ENCODE results near the gene FADS3. TPM values are rescaled to one million over a fixed set of nuclear protein-coding genes. Genes with fewer than 3 reads are reported as not detected.

Gene FADS3
- total RNA-seq, 1 donor from 2014 or later, result 135 TPM

GRCh38 chr11:61923166-61924063 is 32.1 kb upstream of the FADS3 start:
- H3K36me3 Mint-ChIP-seq (ENCODE audit: low read depth), result no peaks in the 10 kb centered on the region
- H3K4me1 Mint-ChIP-seq, result peaks cover 5% of the 10 kb centered on the region
- DNase-seq (no peak), ATAC-seq (ENCODE audit: low read depth) (no peak)
- TF ChIP-seq CTCF (IDR thresholded peaks at IDR 0.05), result no peak
- H3K27ac Mint-ChIP-seq, result no peak overlapping the region
- no peaks in the 10 kb centered on the region for H3K9me3 Mint-ChIP-seq
- ChIA-PET POLR2A (no interaction called here), CTCF (interaction anchor here (1.1 kb wide), 1 partner anchor 24 kb away, joined by 3 read pairs; no protein-coding TSS in a partner anchor)
- H3K27me3 Mint-ChIP-seq, result peaks cover 22% of the 10 kb centered on the region
- no peak overlapping the region for H3K4me3 Mint-ChIP-seq
- intact Hi-C loops (cut with micrococcal nuclease), result no loop called here

- DNase-seq, result peak; percentile 12
- ChIA-PET POLR2A (no interaction called here), CTCF (interaction anchor here (1.1 kb wide), 1 partner anchor 24 kb away, joined by 3 read pairs; no protein-coding TSS in a partner anchor)
- H3K4me1 Mint-ChIP-seq, result peaks cover 14% of the 10 kb centered on the region
- no peak overlapping the region for H3K4me3 Mint-ChIP-seq
- H3K9me3 Mint-ChIP-seq, result no peaks in the 10 kb centered on the region
- H3K27ac Mint-ChIP-seq, result peak overlapping the region; percentile 35
- TF ChIP-seq CTCF (IDR thresholded peaks at IDR 0.05), result no peak
- intact Hi-C loops (cut with micrococcal nuclease), result no loop called here
- H3K36me3 Mint-ChIP-seq (ENCODE audit: low read depth), result no peaks in the 10 kb centered on the region
- peaks cover 31% of the 10 kb centered on the region for H3K27me3 Mint-ChIP-seq
- ATAC-seq (ENCODE audit: low read depth), result no peak
Measured at GRCh38 chr11:61922539-61922938, 31.2 kb upstream of the FADS3 start.

GRCh38 chr11:61921446-61921845 is 30.1 kb upstream of the FADS3 start:
- DNase-seq (no peak), ATAC-seq (ENCODE audit: low read depth) (no peak)
- CTCF ChIA-PET, result no interaction called here
- TF ChIP-seq CTCF (IDR thresholded peaks at IDR 0.05), result no peak
- POLR2A ChIA-PET, result no interaction called here
- peaks cover 14% of the 10 kb centered on the region for H3K4me1 Mint-ChIP-seq
- H3K27ac Mint-ChIP-seq, result no peak overlapping the region
- intact Hi-C loops (cut with micrococcal nuclease), result no loop called here
- no peaks in the 10 kb centered on the region for H3K9me3 Mint-ChIP-seq
- peaks cover 31% of the 10 kb centered on the region for H3K27me3 Mint-ChIP-seq
- no peak overlapping the region for H3K4me3 Mint-ChIP-seq
- no peaks in the 10 kb centered on the region for H3K36me3 Mint-ChIP-seq (ENCODE audit: low read depth)

- Mint-ChIP-seq H3K27me3 (peaks cover 42% of the 10 kb centered on the region), H3K4me1 (peaks cover 14% of the 10 kb centered on the region), H3K36me3 (ENCODE audit: low read depth) (no peaks in the 10 kb centered on the region), H3K4me3 (no peak overlapping the region), H3K9me3 (no peaks in the 10 kb centered on the region), H3K27ac (no peak overlapping the region)
- ATAC-seq (ENCODE audit: low read depth), result no peak
- ChIA-PET CTCF (no interaction called here), POLR2A (no interaction called here)
- intact Hi-C loops (cut with micrococcal nuclease), result no loop called here
- DNase-seq, result peak; percentile 10
- TF ChIP-seq CTCF (IDR thresholded peaks at IDR 0.05), result no peak
Measured at GRCh38 chr11:61919705-61920631, 28.6 kb upstream of the FADS3 start.

All from activated B cell treated with CpG ODN at 0.5 μM for 24 hours (primary cell).